ENCODE data around the gene TPK1. TPM values are rescaled to one million over a fixed set of nuclear protein-coding genes. Genes with fewer than 3 reads are reported as not detected.

Gene TPK1
- total RNA-seq, 1 experiment from 2014 or later: 3.1 TPM

- Histone ChIP-seq H2BK20ac (ENCODE audit: low read depth, low read length, poor library complexity, severe bottlenecking) (no peak overlapping the region), H3K23me2 (ENCODE audit: insufficient read length, low read depth, low read length, poor library complexity, severe bottlenecking) (no peaks in the 10 kb centered on the region), H3K14ac (ENCODE audit: insufficient read depth, low read length) (no peak overlapping the region), H4K20me1 (ENCODE audit: control insufficient read depth, insufficient read depth, insufficient read length) (no peaks in the 10 kb centered on the region), H3K9ac (ENCODE audit: extremely low read depth, insufficient read length, low read length) (no peak overlapping the region), H2AFZ (ENCODE audit: low read length) (no peak overlapping the region), H2BK120ac (ENCODE audit: low read depth, low read length, poor library complexity, severe bottlenecking) (no peak overlapping the region), H3K4ac (ENCODE audit: low read depth, low read length) (no peak overlapping the region), H3K27me3 (ENCODE audit: insufficient read depth, low read length) (no peaks in the 10 kb centered on the region), H4K91ac (ENCODE audit: insufficient read length, low read depth, low read length) (no peak overlapping the region), H4K8ac (replicated peaks; ENCODE audit: insufficient read length, low read depth, low read length) (no peak overlapping the region), H2BK5ac (ENCODE audit: insufficient read length, low read length) (no peak overlapping the region), H3K4me1 (ENCODE audit: insufficient read depth, low read length) (no peaks in the 10 kb centered on the region), H2BK12ac (ENCODE audit: insufficient read length, low read depth, low read length) (no peak overlapping the region), H2BK15ac (ENCODE audit: low read depth, low read length) (no peak overlapping the region), H3T11ph (ENCODE audit: low read length) (no peak overlapping the region), H3K9me3 (ENCODE audit: control insufficient read depth, low read depth, low read length) (no peaks in the 10 kb centered on the region), H3K27ac (ENCODE audit: insufficient read length, low read depth, low read length) (no peak overlapping the region), H3K56ac (ENCODE audit: insufficient read length, low read depth, low read length) (no peak overlapping the region), H4K5ac (ENCODE audit: insufficient read length, low read depth, low read length) (no peak overlapping the region), H3K79me1 (ENCODE audit: insufficient read depth, low read depth, low read length, poor library complexity, severe bottlenecking) (no peaks in the 10 kb centered on the region), H3K23ac (ENCODE audit: insufficient read length, low read depth, low read length) (no peak overlapping the region), H2AK5ac (ENCODE audit: insufficient read length, low read length) (no peak overlapping the region), H3K4me2 (ENCODE audit: insufficient read depth, insufficient read length, low read length) (no peak overlapping the region), H3K18ac (ENCODE audit: insufficient read length, low read depth, low read length) (no peak overlapping the region), H3K79me2 (ENCODE audit: insufficient read depth, low read length) (no peaks in the 10 kb centered on the region)
- H3K36me3 Mint-ChIP-seq (ENCODE audit: insufficient read depth in 1 of 3, low read depth in 3 of 3): peaks cover 0 to 4% (median 4%) of the 10 kb centered on the region in 3 experiments; a peak in 4 of 7 replicates
- TF ChIP-seq CTCF (conservative IDR thresholded peaks at IDR 0.05): no peak
- H3K9me3 Mint-ChIP-seq: peaks cover 3 to 9% of the 10 kb centered on the region in 2 experiments; a peak in 3 of 5 replicates
- WGBS (ENCODE audit: extremely low coverage, insufficient read length, low lambda C conversion rate): no CpG with 5 or more reads among the region's 3 CpGs
- no peaks in the 10 kb centered on the region for H3K27me3 Mint-ChIP-seq (ENCODE audit: low read depth)
- no peak for DNase-seq
- H3K27ac Mint-ChIP-seq: peak overlapping the region in 1 of 3 experiments; percentile 72; a peak in 1 of 7 replicates
- no peak overlapping the region for H3K4me3 Mint-ChIP-seq
- H3K4me1 Mint-ChIP-seq: peaks cover 4 to 8% of the 10 kb centered on the region in 2 experiments; a peak in 3 of 4 replicates
Measured at GRCh38 chr7:144777005-144777839, 58.6 kb downstream of the TPK1 start.

Data from H9 (cell line).